ENCODE measurements around the gene SLC5A3.

SLC5A3 gene

GRCh38 chr21:34073032-34073748, at the start of gene SLC5A3, which contains the start of gene MRPS6:
Gene SLC5A3 (plus strand): TSS chr21:34073578. CDS start chr21:34095199, 21,621 bp downstream.
Gene MRPS6 (plus strand): TSS chr21:34073578. CDS start chr21:34073701, 123 bp downstream.
- peak; percentile 87 for DNase-seq

GRCh38 chr21:34023691-34024373, 49.5 kb upstream of the SLC5A3 start:
- no peak for DNase-seq

DNA sequence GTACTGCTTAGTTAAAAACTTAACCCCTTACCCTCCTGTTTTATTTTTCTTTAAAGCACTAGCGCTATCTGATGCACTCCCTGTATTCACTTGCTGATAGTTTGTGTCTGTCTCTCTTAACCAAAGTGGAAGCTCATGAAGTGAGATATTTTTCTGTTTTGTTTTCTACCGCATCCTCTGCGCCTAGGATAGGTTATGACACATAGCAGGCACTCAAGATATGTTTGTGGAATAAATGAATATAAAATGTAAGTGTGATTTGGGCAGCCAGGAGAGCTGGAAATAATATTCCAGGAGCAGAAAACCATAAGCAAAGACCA, 49.0 kb upstream of the SLC5A3 start:
- no peak for DNase-seq

- peak; percentile 29 for DNase-seq
Measured at GRCh38 chr21:34027721-34028461, 45.5 kb upstream of the SLC5A3 start.

DNA sequence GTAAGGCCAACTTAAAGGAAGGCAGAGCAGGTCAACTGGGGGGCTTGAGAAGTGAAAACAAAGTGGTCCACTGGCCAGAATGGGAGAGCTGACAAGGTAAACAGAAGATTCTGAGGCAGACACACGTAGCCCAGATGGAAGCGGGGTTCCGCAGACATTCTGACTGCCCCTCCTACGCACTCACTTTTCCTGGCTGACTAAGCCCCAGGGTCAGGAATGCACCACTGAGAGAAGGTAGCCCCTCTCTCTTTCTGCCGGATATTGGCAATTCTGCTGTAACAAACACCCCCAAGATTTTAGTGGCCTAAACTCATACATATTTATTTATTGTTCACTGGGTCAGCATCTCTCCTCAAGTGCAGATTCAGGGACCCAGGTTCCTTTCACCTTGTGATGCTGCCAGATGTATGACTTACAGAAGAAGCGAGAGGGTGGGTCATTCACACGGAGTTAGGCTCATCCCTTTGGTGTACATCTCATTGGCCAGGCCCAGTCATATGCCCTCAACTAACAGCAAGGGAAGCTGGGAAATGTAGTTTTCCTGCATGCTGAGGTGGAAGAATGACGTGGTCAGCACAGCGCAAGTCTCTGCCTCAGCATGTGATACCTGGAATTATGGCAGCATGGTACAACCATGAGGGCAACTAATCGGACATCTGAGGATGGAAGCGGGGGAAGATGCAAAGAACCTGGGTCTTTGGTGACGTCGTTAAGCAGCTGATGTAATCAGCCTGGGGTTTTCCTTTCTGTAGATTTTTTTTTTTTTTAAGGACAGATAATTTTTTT, 43.4 kb upstream of the SLC5A3 start:
- DNase-seq = peak; percentile 62

GRCh38 chr21:34031835-34032370, 41.5 kb upstream of the SLC5A3 start:
- DNase-seq = no peak

DNA sequence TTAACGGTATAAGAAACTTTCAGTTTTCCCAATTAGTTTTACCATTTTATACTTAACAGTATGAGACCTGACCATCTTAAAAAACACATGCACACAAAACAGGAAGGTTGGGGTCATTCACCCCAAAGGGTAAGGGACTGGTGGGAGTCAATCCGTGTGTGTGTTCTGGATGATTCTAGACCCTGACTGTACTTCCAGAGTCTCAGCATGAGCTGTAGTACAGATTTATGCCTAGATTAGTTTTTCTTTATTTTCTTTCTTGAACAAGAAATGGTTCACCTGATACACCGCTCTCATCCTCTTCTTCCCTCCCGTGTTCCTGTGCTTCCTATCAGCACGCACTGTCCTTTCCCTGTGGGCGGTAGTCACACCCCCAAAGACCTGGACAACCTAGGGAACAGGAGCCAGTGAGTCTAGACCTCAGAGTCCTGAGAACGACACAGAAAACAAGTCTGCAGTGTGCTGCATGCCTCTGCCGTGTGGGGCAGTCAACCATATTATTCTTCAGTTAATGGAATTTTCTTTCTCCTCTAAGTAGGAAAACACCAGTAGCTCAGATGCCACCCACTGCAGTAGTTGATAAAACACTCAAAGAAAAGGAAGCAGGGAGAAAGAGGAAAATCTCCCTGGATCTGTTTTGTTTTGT, 38.9 kb upstream of the SLC5A3 start:
- DNase-seq = no peak

- no peak for DNase-seq
Measured at GRCh38 chr21:34035619-34036354, 37.6 kb upstream of the SLC5A3 start.

DNA sequence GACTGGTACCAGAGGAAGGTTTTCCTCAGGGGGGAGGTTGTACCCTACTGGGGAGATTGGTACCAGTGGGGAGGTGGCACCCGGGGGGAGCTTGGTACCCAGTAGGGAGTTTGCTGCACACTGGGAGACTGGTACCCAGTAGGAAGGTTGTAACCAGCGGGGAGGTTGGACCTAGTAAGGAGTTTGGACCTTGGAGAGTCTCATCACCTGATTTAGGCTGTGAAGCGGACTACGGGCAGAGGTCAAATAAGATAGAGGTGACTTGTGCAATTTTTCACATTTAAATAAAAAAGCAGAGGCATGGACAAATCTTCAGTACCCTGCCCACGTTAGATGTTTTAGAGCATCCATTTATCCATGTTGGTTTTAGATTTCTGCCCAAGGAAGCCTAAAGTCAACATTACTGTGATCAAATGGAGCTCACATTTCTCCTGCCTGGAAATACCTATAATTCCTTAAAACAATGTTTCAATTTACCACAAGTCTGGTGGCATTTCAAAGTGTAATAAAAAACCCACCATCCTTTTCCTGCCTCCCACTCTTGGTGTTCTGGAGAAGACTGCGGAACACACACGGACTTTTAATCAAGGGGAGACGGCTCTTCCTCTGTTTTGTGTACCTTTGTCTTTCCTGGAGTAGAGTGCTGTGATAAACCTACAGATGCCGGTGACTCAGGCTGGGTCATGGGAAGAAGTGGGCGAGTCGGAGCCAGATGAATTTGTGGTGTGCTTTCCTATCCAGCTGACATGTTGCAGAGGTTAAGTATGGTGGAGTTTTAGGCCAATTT, 36.2 kb upstream of the SLC5A3 start:
- DNase-seq = no peak

GRCh38 chr21:34039678-34040382, 33.5 kb upstream of the SLC5A3 start:
- no peak for DNase-seq

DNA sequence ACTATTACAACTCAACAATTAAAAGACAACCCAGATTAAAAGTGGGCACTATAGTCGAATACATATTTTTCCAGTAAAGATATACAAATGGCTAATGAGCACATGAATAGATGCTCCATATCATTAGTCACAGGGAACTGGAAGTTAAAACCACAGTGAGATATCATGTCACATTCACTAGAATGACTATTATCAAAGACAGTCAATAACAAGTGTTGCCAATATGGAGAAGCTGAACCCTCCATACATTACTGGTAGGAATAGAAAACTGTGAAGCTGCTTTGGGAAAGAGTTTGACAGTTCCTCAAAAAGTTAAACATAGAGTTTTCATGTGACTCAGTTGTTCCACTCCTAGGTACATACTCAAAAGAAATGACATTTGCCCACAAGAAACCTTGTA, 30.6 kb upstream of the SLC5A3 start:
- peak; percentile 45 for DNase-seq

GRCh38 chr21:34043333-34043732, 30.0 kb upstream of the SLC5A3 start:
- DNase-seq = no peak

GRCh38 chr21:34046917-34047316, 26.5 kb upstream of the SLC5A3 start:
- DNase-seq = no peak

GRCh38 chr21:34047835-34048234, 25.5 kb upstream of the SLC5A3 start:
- DNase-seq = no peak

DNA sequence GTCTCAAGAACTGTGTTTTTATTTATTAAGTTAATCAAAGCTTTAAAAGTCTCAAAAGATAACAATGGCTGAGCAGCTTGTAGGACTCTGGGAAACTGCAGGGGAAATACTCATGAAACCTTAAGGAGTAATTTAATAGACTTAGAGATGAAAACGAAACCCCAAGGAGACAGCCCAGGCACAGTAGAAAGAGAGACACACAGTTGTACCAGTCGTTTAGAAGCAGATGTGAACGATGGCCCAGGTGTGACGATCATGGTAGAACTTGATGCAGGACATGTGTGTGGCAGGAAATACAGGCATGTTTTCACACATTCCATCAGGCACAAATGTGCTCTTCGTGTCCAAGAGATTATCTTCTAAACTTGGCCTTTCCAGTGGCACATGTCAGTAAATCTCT, 21.2 kb upstream of the SLC5A3 start:
- no peak for DNase-seq

GRCh38 chr21:34054259-34054658, 19.1 kb upstream of the SLC5A3 start:
- no peak for DNase-seq

DNA sequence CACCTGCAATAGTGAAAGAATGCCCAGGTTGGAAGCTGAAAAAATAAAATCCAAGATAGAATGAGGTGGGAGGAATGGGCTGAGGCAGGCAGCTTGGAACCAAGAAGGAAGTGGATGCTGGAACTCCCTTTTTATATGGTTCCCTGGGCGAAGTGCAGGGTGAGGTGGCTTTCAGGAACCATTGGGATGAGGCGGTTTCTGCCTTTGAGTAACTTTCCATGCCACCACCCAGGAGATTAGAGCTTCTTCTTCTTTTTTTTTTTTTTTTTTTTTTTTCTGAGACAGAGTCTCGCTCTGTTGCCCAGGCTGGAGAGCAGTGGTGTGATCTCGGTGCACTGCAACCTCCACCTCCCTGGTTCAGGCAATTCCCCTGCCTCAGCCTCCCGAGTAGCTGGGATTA, 17.8 kb upstream of the SLC5A3 start:
- no peak for DNase-seq

DNA sequence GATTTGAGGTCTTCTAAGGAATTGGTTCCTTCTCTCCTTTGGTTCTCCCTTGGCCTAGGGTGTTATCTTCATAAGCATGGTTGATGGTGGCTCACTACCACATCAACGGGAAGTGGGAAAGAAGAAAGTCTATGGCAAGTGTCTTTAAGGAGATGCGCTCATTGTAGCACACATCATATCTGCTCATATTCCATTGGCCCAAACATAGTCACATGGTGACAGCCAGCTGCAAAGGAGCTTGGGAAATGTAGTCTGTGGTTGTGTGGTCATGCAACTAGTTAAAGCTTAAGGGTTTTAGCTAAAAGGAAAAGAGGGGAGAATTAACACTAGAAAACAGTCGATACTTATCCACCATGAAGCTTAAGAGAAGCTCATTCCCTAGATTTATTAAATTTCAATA, 11.4 kb upstream of the SLC5A3 start:
- DNase-seq = peak; percentile 29

GRCh38 chr21:34065027-34065426, 8.4 kb upstream of the SLC5A3 start:
- no peak for DNase-seq

GRCh38 chr21:34071683-34072082, 1.7 kb upstream of the SLC5A3 start:
- DNase-seq = no peak
